GM18502 (cell line): ENCODE measurements around the gene DISC1.

Experiments used
- ATAC-seq: cut with Tn5 transposase; IDR thresholded peaks from one replicate; pipeline ENCODE4 v1.9.1; 2021; ENCODE audit warnings: mild to moderate bottlenecking; ENCODE audit not compliant: unreplicated experiment, poor library complexity

The DISC1 gene

DNA sequence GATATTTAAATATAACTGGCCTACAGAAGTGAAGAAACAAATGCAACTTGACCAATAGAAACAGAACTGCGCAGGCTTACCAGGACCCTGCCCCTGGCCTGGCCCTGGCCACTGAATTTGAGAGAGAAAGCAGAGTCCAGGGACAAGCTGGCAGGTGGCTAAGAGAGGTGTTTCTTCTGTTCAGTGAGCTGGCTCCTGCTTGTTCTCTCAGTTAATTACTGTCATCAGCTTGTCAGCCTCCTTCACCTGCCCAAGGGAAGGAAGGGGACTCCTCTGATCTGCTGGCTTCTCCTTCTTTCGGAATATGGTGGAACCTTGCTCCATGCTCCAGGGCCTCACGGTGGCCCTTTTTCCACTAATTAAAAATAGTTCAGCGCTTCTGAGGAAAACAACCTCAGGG is 388.4 kb downstream of the DISC1 start:
- ATAC-seq = no peak

DNA sequence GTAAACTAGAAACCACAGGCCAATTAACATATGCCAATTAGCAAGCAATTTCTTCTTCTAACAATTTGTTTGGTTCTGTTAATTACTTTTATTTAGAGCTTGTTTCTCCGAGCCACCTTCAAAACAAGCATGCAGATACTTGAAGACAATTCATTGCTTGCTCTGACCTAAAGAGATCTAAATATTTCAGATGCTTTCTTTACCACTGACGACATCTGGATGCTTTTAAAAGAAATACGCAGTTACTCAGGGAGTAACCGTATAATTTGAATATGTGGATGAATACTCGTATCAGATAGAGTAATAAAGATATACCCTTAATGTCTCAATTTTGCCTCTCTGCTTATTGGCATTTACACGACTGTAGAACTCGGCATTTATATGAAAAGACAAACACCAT is 390.0 kb downstream of the DISC1 start:
- ATAC-seq = no peak

DNA sequence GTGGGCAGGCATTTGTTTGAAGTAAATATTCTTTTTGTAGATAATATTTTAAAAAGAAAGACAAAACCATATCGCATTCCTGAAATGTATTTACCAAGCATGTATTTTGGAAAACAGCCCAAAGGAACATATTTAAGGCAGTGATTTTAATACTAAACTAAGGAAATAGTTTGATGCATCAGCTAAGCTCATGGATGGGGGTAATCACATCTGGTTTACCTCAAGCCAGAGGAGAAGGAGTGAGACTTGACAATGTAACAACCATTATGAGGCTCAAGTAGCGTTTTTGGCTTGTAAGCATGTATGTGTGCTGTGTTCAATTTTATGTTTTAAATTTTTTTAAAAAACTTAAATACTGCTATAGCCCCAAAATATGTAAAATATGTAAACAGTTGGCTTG is 390.5 kb downstream of the DISC1 start:
- no peak for ATAC-seq

DNA sequence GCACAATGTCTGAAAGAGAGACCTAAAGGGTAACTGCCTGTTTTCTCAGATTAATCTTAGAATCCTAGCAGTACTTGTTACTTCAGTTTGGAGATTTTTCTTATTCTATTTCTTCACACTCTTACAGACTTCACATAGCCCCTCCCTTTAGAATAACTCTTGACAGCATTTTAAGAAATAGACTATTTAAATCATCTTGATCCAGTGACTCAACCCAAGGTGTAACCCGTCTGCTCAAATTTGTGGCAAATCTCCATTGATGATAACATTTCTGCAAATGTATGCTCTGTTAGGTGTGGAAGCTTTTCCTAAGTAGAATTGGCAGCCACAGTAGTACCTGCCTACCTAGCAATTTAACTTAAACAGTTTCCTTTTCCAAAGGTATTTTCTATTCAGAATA is 391.2 kb downstream of the DISC1 start:
- ATAC-seq = no peak

DNA sequence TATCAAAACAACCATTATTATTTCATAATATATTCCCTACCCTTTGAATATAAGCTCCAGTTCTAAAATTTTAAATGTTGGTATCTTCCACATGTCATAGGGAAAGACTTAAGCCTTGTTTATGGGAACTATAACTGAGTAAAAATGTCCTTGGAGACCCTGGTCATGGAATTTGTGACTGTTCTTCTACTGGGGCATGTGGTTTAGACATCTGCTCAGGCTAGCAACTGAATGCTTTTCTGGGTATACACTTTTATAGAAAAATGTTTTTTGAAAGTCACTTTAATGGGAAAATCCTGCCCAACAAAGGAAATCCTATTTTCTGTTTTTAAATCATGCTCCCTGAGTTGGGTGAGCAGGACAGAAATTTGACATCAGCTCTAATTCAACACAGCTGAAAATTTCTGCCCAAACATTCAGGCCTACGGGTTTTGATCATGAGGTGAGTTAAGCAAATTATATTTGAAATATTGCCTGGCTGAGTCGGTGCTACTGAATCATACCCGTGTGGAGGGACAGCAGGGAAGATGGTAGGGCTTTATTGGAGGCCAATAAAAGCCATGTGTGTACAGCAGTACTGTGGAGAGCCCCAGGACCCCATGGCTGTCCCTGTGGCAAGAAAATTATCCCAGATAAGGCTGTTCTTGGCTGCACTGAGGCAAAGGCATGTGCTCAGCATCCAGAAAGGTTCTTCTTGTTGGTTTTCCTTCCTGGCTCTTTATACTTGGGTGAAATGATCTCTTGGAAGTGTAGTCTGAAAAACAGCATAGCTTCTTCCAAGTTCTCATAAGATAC is 391.8 kb downstream of the DISC1 start:
- no peak for ATAC-seq

DNA sequence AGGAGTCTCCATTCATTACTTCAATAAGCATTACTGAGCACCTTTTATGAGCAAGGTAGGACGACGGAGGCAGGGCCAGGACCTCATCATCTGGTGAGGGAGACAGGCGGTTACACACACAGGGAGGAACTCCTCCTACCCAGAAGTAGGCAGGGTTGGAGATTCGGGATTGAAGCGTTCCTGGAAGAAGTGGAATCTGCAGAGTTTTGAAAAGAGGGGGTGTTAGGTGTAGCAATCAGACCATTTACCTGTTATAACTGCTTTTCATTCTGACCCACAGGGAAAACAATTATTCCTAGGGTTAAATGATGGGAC is 392.4 kb downstream of the DISC1 start:
- ATAC-seq = no peak

DNA sequence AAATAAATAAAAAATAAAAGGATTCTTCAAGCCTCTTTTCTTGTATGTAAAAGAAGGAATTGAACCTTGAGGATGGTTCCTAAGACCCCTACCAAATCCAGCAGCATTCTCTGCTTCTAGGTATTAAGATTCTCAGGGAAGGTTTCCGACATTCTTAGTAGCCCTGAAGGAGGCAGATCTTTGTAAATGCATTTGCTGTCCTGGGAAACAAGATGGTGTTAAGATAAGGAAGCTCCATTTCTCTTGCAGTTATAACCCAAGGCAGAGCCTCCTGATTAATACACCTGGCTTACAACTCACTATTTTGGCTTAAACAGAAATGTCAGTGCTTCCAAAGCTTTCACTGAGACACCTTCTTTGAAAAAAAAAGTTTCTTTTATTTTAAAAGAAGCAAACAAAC is 393.8 kb downstream of the DISC1 start:
- ATAC-seq = no peak

DNA sequence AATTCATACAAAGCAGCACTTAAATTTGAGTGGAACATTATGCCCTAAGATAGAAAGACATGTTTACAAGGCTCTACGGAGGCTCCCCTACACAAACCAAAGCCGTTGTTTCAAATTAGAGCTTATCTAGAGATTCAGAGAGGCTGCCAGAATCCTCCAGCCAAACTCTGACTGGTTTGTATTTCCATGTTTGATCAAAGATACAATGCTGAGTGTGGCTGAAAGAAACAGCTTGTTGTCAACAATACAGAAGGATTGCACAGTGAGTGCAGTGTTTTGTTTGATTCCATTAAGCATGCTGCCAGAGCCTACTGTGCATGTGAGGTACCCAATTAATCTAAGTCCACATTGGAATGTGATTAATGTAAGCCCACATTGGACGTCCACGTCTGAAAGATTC is 402.7 kb downstream of the DISC1 start:
- no peak for ATAC-seq

DNA sequence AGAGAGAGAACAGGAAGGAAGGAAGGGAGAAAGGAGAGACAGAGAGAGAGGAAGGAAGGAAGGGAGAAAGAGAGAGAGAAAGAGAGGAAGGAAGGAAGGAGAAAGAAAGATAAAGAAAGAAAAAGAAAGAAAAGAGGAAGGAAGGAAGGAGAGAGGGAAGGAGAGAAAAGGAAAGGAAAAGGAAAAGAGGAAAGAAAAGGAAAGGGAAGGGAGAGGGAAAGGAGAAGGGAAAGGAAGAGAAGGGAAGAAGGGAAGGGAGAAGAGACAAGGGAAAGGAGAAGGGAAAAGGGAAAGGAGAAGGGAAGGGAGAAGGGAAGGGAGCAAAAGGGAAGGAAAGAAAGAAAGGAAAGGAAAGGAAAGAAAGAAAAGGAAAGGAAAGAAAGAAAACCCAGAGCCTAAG is 404.6 kb downstream of the DISC1 start:
- no peak for ATAC-seq

DNA sequence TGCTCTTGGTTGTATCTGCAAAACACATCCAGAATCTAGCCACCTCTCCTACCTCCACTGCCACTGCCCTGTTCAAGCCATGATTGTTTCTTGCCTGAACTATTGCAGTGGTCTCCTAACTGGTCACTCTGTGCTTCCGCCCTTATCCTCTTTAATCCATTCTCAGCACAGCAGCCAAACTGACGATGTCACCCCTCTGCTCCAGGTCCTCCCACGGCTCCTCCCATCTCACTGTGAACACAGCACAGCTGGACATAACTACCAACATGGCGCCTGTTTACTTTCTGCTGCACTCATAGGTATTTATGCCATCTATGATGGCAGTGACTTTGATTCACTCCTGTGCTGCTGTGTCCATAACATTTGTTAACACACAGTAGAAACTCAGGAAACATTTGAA is 406.7 kb downstream of the DISC1 start:
- ATAC-seq = no peak

DNA sequence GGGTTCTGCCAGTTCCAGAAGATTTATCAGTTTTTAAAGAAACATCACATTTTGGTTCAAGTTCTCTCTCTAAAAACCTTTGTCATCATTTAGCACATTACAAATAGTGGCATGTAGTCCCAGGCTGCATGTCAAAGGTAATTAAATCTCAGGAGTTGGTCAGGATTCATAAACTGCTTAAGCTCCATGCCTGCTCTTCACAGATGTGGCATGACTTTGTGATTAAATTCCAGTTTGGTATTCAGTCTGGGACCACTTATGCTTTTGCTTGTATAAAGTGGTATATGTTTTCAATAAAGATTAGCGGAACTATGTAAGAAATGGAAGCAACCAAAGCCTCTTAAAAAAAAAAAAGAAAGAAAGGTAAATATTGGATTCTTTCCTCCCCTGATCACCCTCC is 408.0 kb downstream of the DISC1 start:
- no peak for ATAC-seq

DNA sequence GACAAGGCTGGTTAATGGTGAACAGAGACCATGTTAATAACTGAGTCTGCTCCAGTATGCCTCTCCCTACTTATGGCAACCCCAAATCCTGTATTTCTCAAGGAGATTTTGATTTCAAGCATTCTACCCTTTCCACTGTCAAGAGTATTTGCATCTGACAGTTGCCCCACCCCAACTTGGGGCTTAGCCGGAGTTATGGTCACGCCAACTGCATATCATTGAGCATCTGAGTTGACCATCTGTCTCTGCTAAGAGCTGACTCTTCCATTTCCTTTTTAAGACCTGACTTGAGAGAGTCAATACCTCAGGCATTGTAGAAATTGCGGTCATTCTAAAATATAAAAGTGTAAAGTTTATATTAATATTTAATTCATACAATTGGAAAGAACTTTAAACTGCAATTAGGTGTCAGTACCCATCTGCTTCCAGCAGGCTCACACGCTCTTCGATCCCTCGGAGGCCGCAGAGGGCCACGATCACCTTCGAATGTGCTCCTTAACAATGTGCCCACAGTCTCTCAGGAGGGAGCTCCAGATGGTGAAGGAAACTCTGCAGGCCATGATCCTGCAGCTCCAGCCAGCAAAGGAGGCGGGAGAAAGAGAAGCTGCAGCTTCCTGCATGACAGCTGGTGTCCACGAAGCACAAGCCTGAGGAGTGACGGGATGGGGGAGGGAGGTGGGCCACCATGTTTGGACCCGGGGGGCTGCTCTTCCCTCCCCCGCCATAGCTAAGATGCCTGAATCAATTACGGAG is 409.8 kb downstream of the DISC1 start:
- no peak for ATAC-seq

DNA sequence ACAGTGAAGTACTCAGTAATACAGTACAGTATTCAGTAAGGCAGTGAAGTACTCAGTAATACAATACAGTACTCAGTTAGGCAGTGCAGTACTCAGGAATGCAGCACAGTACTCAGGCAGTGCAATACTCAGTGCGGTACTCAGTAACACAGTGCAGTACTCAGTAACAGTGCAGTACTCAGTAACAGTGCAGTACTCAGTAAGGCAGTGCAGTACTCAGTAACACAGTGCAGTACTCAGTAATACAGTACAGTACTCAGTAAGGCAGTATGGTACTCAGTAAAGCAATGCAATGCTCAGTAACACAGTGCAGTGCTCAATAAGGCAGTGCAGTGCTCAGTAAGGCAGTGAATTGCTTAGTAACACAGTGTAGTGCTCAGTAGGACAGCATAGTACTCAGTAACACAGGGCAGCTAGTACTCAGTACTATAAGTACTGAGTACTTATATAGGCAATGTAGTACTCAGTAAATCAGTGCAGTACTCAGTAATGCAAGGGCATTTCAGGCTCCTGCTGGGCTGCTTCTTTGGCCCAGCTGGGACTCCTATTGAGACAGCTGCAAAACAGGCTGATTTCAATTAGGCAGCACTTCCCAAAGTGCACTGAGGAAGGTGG is 411.3 kb downstream of the DISC1 start:
- no peak for ATAC-seq

DNA sequence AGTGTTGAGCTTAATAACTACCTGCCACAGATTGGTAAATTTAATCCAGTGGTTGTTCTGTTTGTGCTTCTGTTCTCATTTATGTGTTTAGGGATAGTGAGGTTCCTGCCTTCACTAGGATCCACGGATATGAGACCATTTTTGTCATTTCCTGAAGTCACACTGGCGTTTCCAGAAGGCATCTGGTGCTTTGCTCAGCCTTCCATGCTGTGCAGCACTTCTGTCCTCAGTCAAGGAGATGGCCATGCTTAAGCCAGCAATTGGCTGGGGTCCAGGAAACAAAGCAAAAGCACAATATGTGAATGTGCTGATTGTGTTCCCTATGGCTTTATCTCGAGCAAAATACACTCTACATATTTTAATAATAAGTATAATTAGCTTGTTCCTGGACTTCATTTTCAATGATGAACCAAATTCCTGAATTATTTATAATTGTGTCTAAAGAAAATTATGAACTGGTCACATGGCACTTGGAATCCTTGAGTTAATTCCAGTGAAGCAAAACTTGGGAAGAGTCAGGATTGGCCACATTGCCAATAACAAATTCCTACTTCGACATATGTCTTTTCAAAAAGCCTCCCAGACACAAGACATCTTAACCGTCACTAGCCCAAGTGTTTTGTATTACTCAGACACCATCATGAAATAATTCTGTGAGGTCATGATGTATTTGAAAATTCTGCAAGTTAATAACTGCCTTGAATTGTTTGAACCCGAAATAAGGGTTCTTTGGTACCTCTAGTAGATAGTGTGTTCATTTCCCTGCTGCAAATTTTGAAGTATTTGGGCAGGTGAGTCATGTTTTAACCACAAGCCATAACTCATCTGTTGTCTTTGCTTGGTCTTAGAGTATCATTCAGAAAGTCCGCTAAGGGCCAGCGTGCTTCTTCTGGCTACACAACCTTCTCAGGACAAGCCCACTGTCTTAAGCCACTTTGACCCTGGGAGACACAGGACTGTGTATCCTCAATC is 412.4 kb downstream of the DISC1 start:
- no peak for ATAC-seq

DNA sequence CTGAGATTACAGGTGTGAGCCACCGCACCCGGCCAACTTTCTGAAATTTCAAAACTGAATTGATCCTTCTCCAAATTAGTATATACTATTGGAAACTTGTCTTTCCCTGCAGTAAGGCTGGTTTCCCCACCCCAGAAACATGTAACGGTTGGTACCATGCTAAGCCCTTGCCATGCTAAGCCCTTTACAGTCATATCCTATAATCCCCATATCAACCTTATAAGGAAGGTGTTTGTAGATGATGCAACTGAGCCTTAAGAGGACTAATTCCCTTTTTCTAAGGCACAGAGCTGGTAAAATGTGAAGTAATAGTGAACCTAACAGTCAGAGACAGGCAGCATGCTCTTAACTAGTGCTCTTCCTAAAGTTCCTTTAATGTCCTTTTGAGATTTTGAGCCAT is 413.7 kb downstream of the DISC1 start:
- ATAC-seq = no peak

DNA sequence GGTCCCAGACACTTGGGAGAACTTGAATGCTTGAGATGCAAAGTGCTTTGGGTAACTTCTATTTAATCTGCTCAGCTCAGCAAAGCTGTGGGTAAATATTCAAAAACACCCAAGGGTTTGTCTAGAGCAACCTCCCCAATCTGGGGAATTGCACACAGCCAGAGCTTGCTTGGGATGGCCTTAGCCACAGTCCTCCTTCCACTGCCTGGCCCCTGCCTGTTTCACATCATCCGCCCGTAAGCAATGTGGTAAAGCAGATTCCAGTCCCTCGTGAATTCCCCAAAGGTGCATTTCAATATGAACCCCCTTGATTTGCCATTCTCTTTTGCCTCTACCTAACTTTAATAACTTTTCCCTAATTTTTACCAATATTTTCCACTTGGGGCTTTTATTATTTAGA is 418.1 kb downstream of the DISC1 start:
- no peak for ATAC-seq

DNA sequence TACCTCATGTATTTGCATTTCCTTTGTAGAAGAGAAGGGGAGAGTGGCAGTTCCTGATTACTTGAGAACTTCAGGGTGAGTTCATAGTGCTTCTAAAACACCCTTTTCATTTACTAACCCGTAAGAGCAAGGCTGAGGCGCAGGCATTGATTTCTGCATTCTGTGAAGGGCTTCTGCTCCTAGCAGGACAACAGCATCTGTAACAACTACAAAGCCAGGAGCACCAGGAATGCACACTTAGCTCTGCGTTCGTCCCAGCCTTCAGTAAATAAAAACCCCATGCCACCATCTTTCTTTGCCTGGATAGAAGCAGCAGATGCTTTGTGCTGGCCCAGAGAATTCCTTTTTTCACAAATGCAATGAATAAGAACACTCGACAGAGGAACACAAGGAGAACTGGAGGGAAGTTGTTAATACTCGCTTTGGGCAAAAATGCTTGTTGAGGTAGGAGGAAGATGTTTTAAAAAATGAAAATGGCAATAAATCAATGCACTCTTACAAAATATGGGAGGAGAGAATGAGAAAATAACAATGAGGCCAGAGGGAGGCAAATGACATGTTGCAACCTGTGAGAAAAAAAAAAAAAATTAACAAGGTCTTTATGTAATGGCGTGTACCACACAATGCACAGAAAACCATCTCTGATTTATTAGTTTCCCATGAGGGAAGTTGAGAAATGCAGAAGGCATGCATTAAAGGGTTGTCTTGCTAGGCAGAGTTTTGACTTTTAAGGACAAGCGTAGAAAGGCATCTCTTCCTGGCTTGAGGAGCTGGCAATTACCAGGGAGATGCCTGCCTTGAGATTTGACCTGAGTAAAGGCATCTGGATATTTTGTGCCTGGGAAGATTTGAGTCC is 418.8 kb downstream of the DISC1 start:
- ATAC-seq = no peak

DNA sequence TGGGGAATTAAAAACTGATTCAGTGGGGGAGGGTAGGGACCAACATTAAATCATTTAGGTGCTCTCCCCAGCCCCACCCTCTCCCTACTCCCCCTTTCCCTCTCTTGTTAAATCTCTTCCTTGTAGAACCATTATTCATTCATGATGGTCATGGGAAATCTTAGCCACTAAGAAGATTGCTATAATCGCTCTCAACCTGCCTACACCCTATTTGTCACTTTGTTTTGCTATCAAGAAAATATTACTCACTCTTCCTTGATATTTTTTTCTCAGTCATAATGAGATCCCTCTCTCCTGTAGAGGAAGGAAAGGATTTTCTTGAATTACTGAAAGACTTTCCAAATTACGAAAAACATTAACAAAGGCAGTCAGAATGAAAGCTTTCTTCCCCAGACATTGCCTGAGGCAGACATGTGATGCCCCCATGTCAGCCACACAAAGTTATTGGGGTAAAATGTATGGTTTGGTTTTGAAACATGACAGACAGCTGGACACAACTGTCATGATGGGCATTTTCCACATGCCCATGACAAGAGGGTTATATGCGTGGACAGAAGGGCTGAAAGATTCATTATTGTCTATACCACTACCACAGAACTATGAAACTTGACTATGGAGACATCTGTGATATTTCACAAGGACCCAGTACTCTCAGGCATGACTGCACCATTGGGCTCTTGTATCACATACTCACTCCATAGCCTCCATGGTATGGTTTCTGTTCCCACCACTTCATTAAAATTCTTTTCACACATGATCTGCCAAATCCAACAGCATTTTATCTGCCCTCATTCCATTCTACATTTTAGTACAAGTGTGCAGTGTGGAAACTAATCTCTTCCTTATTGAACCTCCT is 420.1 kb downstream of the DISC1 start:
- no peak for ATAC-seq

DNA sequence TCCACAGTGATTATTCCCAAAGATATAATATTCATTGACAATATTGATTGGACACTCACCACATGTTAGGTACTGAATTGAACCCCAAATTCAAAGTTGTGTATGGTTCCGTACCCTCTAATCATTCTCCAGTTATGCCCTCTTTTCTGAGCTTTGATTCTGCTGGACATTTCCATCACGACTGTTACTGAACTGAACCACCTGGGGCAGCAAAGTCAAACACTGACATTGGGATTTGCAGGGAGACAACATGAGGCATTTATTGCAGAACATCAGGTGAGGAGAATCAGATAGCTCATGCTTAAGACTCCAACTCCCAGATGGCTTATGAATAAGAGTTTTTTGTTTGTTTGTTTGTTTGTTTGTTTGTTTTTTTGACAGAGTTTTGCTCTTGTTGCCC is 420.9 kb downstream of the DISC1 start:
- ATAC-seq = no peak
